SH-SY5Y (cell line): ENCODE measurements around the gene KCNJ16.

ENCODE experiments used
- GATA2 ChIP-seq: IDR thresholded peaks from 2 replicates; pipeline ENCODE4 v1.6.1; 2011; ENCODE audit warnings: mild to moderate bottlenecking, low read depth, low read length
- GATA3 ChIP-seq: IDR thresholded peaks from 2 replicates; pipeline ENCODE4 v1.6.1; 2011; ENCODE audit warnings: low read depth, mild to moderate bottlenecking, low read length, moderate library complexity

DNA sequence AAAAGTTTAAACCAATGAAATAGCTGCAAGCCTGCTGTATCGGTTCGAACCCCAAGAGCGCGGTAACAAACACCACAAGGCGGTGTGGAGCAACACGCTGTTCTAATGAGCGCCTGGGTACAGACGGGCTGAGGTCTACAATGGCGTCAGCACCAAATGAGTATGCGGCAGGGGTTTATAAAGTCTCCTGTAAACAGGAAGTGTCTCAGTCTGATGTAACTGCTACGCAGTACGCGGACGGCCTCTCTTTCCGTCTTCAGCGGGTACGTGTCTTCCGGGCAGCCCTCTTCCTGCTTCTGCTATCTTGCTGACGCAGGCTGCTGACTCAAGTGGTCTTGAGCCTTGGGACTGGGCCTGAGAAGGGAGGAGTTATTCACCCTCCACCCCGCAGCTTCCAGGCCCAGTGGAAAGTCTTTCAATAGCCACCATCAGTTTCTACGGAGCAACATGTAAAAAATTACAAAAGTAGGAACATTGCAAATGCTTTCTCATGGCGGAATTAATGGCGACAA lies 53.8 kb downstream of the KCNJ16 start:
- TF ChIP-seq GATA2: no peak
- TF ChIP-seq GATA3: no peak
